ENCODE results near the gene KIF26A. TPM values are rescaled to one million over a fixed set of nuclear protein-coding genes. Genes with fewer than 3 reads are reported as not detected.

Gene KIF26A
- total and polyA plus RNA-seq, 2 of the 4 experiments (the other 2 are of a cell fraction), result not detected

DNA sequence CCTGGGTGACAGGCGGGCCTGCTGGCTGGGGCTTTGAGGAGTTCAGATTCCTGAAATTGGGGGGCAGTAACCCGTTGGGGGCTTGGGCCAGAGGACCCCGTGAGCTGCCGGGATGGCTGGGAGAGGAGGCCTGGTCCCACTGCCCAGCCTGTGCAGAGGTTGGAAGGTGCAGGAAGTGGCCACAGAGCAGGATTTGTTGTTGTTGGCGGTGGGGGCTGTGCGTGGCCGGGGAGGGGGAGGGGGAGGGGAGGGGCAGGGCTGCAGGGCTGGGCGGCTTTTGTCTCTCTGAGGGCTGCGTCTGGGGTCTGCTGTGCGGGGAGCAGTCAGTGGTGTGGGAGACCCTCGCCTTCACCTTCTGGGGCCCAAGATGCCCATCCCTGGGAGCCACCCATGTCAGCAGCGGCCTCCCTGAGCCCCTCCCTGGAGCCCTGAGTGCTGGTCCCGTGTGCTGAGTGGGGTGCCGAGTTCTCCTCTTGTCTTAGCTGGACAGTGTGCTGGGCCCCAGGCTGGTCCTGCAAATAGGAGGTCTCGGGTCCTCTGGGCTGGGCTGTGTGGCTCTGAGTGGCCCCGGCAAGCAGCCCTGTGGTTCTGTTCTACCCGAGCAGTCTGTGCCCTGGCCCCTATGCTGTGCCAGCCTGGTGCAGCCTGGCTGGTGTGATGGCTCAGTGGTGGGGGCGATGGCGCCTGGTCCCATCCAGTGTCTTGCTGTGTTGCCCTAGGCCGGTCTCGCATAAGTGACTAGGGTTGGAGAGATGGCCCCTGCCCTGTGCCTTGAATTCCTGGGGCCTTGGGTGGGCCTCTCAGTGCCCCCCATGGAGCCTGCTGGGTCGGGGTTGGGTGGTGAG is 10.3 kb downstream of the KIF26A start (continued):
- TF ChIP-seq, protein P1, sequence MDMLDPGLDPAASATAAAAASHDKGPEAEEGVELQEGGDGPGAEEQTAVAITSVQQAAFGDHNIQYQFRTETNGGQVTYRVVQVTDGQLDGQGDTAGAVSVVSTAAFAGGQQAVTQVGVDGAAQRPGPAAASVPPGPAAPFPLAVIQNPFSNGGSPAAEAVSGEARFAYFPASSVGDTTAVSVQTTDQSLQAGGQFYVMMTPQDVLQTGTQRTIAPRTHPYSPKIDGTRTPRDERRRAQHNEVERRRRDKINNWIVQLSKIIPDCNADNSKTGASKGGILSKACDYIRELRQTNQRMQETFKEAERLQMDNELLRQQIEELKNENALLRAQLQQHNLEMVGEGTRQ (IDR thresholded peaks at IDR 0.05; ENCODE audit: low read depth, low read length), result no peak

- H2BK15ac ChIP-seq (ENCODE audit: low read depth, low read length), result no peak overlapping the region
- no peak overlapping the region for H2AK5ac ChIP-seq (ENCODE audit: low read depth, low read length)
- H3K18ac ChIP-seq (ENCODE audit: low read depth, low read length), result no peak overlapping the region
- no peak overlapping the region for H2BK20ac ChIP-seq (ENCODE audit: low read depth, low read length)
- TF ChIP-seq FOS (IDR thresholded peaks at IDR 0.05; ENCODE audit: low read depth, low read length) (no peak), SMC3 (IDR thresholded peaks at IDR 0.05; ENCODE audit: low read depth, low read length) (no peak), RAD21 (IDR thresholded peaks at IDR 0.05; ENCODE audit: low read length) (no peak), RCOR1 (IDR thresholded peaks at IDR 0.05; ENCODE audit: insufficient replicate concordance, low read length) (no peak), NFE2L2 (IDR thresholded peaks at IDR 0.05; ENCODE audit: low read depth, low read length) (no peak), MXI1 (IDR thresholded peaks at IDR 0.05; ENCODE audit: borderline replicate concordance, low read depth, low read length) (no peak), POLR2A (IDR thresholded peaks at IDR 0.05; ENCODE audit: low read depth, low read length) (no peak)
- H3K14ac ChIP-seq (replicated peaks; ENCODE audit: low read depth, low read length), result no peak overlapping the region
- H3K23ac ChIP-seq (ENCODE audit: low read depth, low read length), result no peak overlapping the region
- H3K36me3 ChIP-seq (ENCODE audit: control insufficient read depth, insufficient read depth, low read length), result no peaks in the 10 kb centered on the region
- no peak overlapping the region for H3K4ac ChIP-seq (ENCODE audit: low read depth, low read length)
- no peak overlapping the region for H3K4me3 ChIP-seq (ENCODE audit: insufficient read depth, low read depth, low read length)
- H4K91ac ChIP-seq (ENCODE audit: insufficient read depth, low read depth, low read length), result no peak overlapping the region
- intact Hi-C loops (cut with micrococcal nuclease), result no loop called here
- no CpG with 5 or more reads among the region's 11 CpGs for WGBS, 2 experiments (ENCODE audit: extremely low coverage in 2 of 2, insufficient read length in 1 of 2)
- no peak overlapping the region for H2AK9ac ChIP-seq (replicated peaks; ENCODE audit: low read depth, low read length, poor library complexity)
- no peak overlapping the region for H3K9ac ChIP-seq (ENCODE audit: low read depth, low read length)
- H2BK5ac ChIP-seq (ENCODE audit: low read depth, low read length, poor library complexity, severe bottlenecking), result no peak overlapping the region
- H3K27ac ChIP-seq (ENCODE audit: insufficient read depth, low read length), result no peak overlapping the region
- no peaks in the 10 kb centered on the region for H3K9me1 ChIP-seq (ENCODE audit: insufficient read depth, low read length)
- no peak for DNase-seq
- no peak overlapping the region for H2AFZ ChIP-seq (replicated peaks; ENCODE audit: low read length, poor library complexity)
- dilution Hi-C loops (cut with HindIII; ENCODE audit: low sequenced_read_pairs, unreplicated experiment), result no loop called here
- POLR2A ChIA-PET (ENCODE audit: unreplicated experiment), result no interaction called here
- no peak for ATAC-seq (ENCODE audit: low read depth)
- no peaks in the 10 kb centered on the region; the same call in 1 of the 2 replicates for H3K27me3 ChIP-seq (ENCODE audit: control insufficient read depth, insufficient read depth, low read length)
- no TSS peak for BruUV-seq (replicated peaks)
- no peaks in the 10 kb centered on the region; the same call in 1 of the 2 replicates for H3K9me3 ChIP-seq (ENCODE audit: control insufficient read depth, insufficient read depth, low read length)
- CTCF ChIA-PET, result no interaction called here
- no peaks in the 10 kb centered on the region for H3K4me1 ChIP-seq (ENCODE audit: control insufficient read depth, insufficient read depth, low read length)
- H2BK120ac ChIP-seq (ENCODE audit: low read depth, low read length), result no peak overlapping the region
- H4K8ac ChIP-seq (ENCODE audit: low read depth in 2 of 2, low read length in 2 of 2), result no peak overlapping the region
- no peaks in the 10 kb centered on the region for H3K79me1 ChIP-seq (ENCODE audit: low read depth in 1 of 2, low read length in 2 of 2)
- no peak overlapping the region for H3K56ac ChIP-seq (ENCODE audit: extremely low read depth, insufficient read depth, low read length)
- in situ Hi-C loops (cut with MboI; ENCODE audit: low sequenced_read_pairs), result no loop called here
- H3K4me2 ChIP-seq (ENCODE audit: low read depth, low read length), result no peak overlapping the region
- no peaks in the 10 kb centered on the region for H4K20me1 ChIP-seq (ENCODE audit: insufficient read depth, low read length)
- no peak overlapping the region for H4K5ac ChIP-seq (ENCODE audit: low read depth, low read length)
Measured at GRCh38 chr14:104149278-104149595, 10.8 kb downstream of the KIF26A start.

Data from IMR-90 (cell line).